Upper lobe of left lung (tissue), 6 donors: Measurements from ENCODE around the gene DENND4C. TPM values are rescaled to one million over a fixed set of nuclear protein-coding genes. Genes with fewer than 3 reads are reported as not detected.

ENCODE experiments used
- ATAC-seq, 2 donors: fragments of 200-7000 bp; cut with Tn5 transposase; one replicate each; pipeline ENCODE4 v1.9.1; 2022; ENCODE audit warnings: mild to moderate bottlenecking in 2 of 2, moderate library complexity in 2 of 2; ENCODE audit not compliant: low FRiP score in 2 of 2
- DNase-seq, 2 donors: peaks; one replicate each; pipeline ENCODE4 v3.0.0-alpha.2; 2019 to 2020
- H3K27ac ChIP-seq, 4 donors: fragments of 200-600 bp; sonication (generic); one replicate each; pipeline ENCODE4 v1.5.1; 2016 to 2019
- H3K27me3 ChIP-seq, 4 donors: fragments of 200-600 bp; sonication (generic); one replicate each; pipeline ENCODE4 v1.5.1; 2017 to 2019
- H3K36me3 ChIP-seq, 4 donors: fragments of 200-600 bp; sonication (generic); one replicate each; pipeline ENCODE4 v1.5.1; 2016 to 2019
- H3K4me1 ChIP-seq, 4 donors: fragments of 200-600 bp; sonication (generic); one replicate each; pipeline ENCODE4 v1.5.1; 2018 to 2019
- H3K4me3 ChIP-seq, 4 donors: fragments of 200-600 bp; sonication (generic); one replicate each; pipeline ENCODE4 v1.5.1; 2017 to 2019; ENCODE audit warnings: mild to moderate bottlenecking in 2 of 4, moderate library complexity in 1 of 4
- H3K9me3 ChIP-seq, 4 donors: fragments of 200-600 bp; sonication (generic); one replicate each; pipeline ENCODE4 v1.5.1; 2018 to 2019
- CTCF ChIP-seq, 6 experiments: fragments of 450-650 bp in 4 of 6; fragments of 200-600 bp in 2 of 6; sonication (generic) in 2 of 6; IDR thresholded peaks; one replicate each; pipeline ENCODE4 v1.5.1; 2016 to 2019; ENCODE audit warnings: antibody characterized with exemption in 6 of 6
- EP300 ChIP-seq, 4 donors: sonication (generic); formaldehyde crosslinking; IDR thresholded peaks; one replicate each; pipeline ENCODE4 v1.5.1; 2017; ENCODE audit warnings: antibody characterized with exemption in 4 of 4, control low read depth in 2 of 4
- POLR2A ChIP-seq, 4 donors: fragments of 450-650 bp; IDR thresholded peaks; one replicate each; pipeline ENCODE4 v1.5.1; 2016 to 2017; ENCODE audit warnings: antibody characterized with exemption in 4 of 4, mild to moderate bottlenecking in 2 of 4
- POLR2AphosphoS5 ChIP-seq, 2 donors: sonication (generic); formaldehyde crosslinking; IDR thresholded peaks; one replicate each; pipeline ENCODE4 v1.5.1; 2017; ENCODE audit warnings: antibody characterized with exemption in 2 of 2
- WGBS, 2 donors: methylation state at CpG; one replicate each; pipeline ENCODE4 v1.1.5; 2017 to 2018; 5-methylcytosine and 5-hydroxymethylcytosine counted together
- total RNA-seq, 6 donors: library from RNA; depleted of rRNA in 4 of 6; stranded (reverse); fragments of >200 nt in 4 of 6; gene quantifications; one replicate each; pipeline versions ENCODE4 v1.1.0 to v1.2.1, GENCODE V29; 2016 to 2021
- donor health status: DM: no; HTN: no; CAD: no; lungs with moderate emphysema.
- donor health status: DM: no; HTN: yes; CAD: no; lungs with severe emphysema.

The DENND4C gene
- total RNA-seq, 6 donors from 2014 or later = 66.1 to 181 (median 108) TPM

DNA sequence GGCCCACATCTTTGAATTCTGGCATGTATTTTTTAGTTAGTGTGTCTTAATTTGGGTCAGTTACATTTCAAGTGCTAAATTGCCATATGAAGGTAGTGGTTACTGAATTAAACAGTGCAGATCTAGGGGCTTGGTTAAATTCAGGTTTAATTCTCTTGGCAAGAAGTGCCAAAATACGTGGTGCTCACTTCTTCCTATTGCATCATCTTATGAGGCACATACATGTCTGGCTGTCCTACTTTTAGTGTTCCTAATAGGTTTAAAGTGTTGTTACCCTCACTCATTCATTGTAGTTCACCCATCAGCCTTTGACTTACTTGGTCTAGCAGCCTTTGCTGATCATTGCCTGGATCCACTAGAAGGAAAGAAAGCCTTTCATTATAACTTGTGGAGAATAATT, 90.0 kb downstream of the DENND4C start:
- Histone ChIP-seq H3K4me3 (no peak overlapping the region), H3K9me3 (no peaks in the 10 kb centered on the region), H3K4me1 (no peaks in the 10 kb centered on the region), H3K27ac (no peak overlapping the region), H3K27me3 (no peaks in the 10 kb centered on the region), H3K36me3 (peaks cover 0 to 61% (median 8%) of the 10 kb centered on the region in 4 donors)
- no peak for TF ChIP-seq POLR2AphosphoS5 (IDR thresholded peaks at IDR 0.05)
- TF ChIP-seq EP300 (IDR thresholded peaks at IDR 0.05) = no peak
- TF ChIP-seq CTCF (IDR thresholded peaks at IDR 0.05) = no peak
- no peak for TF ChIP-seq POLR2A (IDR thresholded peaks at IDR 0.05)
- ATAC-seq (no peak), DNase-seq (no peak)
- WGBS, 2 donors = 73% methylated on average over 1 of the region's 1 CpG

DNA sequence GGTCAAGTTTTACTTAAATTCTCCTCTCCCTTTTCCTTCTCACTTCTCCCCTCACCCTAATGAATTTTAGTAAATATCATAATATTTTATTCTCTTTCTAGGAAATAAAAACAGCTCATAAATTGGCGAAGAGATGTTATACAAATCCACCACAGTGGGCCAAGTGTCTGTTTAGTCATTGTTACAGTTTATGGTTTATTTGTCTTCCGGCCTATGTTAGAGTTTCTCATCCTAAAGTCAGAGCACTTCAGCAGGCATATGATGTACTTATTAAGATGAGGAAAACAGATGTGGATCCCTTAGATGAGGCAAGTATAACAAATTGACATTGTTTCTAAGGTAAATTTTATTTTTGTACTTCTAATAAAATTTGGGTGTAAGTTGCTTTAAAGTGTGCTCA, 101.4 kb downstream of the DENND4C start:
- no peak overlapping the region for H3K4me3 ChIP-seq
- no peaks in the 10 kb centered on the region for H3K9me3 ChIP-seq
- DNase-seq (no peak), ATAC-seq (no peak)
- 96 to 97% methylated on average over 2 of the region's 2 CpGs for WGBS, 2 donors
- no peak overlapping the region for H3K27ac ChIP-seq
- H3K36me3 ChIP-seq = peaks cover 6 to 69% (median 33%) of the 10 kb centered on the region in 4 donors
- no peaks in the 10 kb centered on the region for H3K4me1 ChIP-seq
- no peaks in the 10 kb centered on the region for H3K27me3 ChIP-seq
- TF ChIP-seq POLR2A (IDR thresholded peaks at IDR 0.05) (no peak), EP300 (IDR thresholded peaks at IDR 0.05) (no peak), CTCF (IDR thresholded peaks at IDR 0.05) (no peak), POLR2AphosphoS5 (IDR thresholded peaks at IDR 0.05) (no peak)

- H3K4me1 ChIP-seq = no peaks in the 10 kb centered on the region
- H3K27ac ChIP-seq = no peak overlapping the region
- H3K27me3 ChIP-seq = no peaks in the 10 kb centered on the region
- H3K36me3 ChIP-seq = peaks cover 9 to 84% (median 30%) of the 10 kb centered on the region in 4 donors
- WGBS, 2 donors = 94 to 97% methylated on average over 7 of the region's 7 CpGs
- DNase-seq (no peak), ATAC-seq (no peak)
- H3K4me3 ChIP-seq = no peak overlapping the region
- TF ChIP-seq CTCF (IDR thresholded peaks at IDR 0.05) = no peak
- no peak for TF ChIP-seq EP300 (IDR thresholded peaks at IDR 0.05)
- no peak for TF ChIP-seq POLR2A (IDR thresholded peaks at IDR 0.05)
- no peak for TF ChIP-seq POLR2AphosphoS5 (IDR thresholded peaks at IDR 0.05)
- H3K9me3 ChIP-seq = no peaks in the 10 kb centered on the region
Observed at GRCh38 chr9:19336166-19336565, 105.7 kb downstream of the DENND4C start.

- no peaks in the 10 kb centered on the region for H3K27me3 ChIP-seq
- H3K4me1 ChIP-seq = no peaks in the 10 kb centered on the region
- TF ChIP-seq POLR2AphosphoS5 (IDR thresholded peaks at IDR 0.05) (no peak), EP300 (IDR thresholded peaks at IDR 0.05) (no peak), POLR2A (IDR thresholded peaks at IDR 0.05) (no peak), CTCF (IDR thresholded peaks at IDR 0.05) (no peak)
- peak overlapping the region in 2 of 4 donors; percentile 9 to 36 for H3K27ac ChIP-seq
- peaks cover 15 to 86% (median 23%) of the 10 kb centered on the region in 4 donors for H3K36me3 ChIP-seq
- DNase-seq (no peak), ATAC-seq (no peak)
- no peaks in the 10 kb centered on the region for H3K9me3 ChIP-seq
- no peak overlapping the region for H3K4me3 ChIP-seq
- 64 to 67% methylated on average over 2 of the region's 2 CpGs for WGBS, 2 donors
Observed at GRCh38 chr9:19342947-19343346, 112.5 kb downstream of the DENND4C start.

DNA sequence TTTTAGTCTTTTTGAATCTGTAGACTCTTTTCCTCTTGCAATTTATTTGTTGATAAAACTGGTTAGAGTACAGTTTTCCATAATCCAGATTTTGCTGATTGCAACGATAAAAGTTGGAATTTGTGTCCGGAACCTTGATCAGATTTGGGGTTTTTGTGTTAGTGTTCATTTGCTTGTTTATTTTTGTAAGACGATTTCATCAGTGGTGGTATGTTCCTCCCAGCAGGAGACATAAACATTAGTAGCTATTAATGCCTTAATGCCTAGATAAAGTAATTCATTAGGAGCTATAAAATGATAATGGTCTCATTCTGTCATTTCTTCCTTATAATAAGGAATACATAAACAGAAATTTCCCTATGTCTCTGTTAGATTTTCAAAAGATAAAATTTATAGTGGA, 128.2 kb downstream of the DENND4C start:
- Histone ChIP-seq H3K9me3 (no peaks in the 10 kb centered on the region), H3K4me1 (no peaks in the 10 kb centered on the region), H3K27me3 (no peaks in the 10 kb centered on the region), H3K36me3 (peaks cover 16 to 96% (median 42%) of the 10 kb centered on the region in 4 donors), H3K4me3 (no peak overlapping the region), H3K27ac (no peak overlapping the region)
- DNase-seq (no peak), ATAC-seq (no peak)
- WGBS, 2 donors = 57 to 75% methylated on average over 3 of the region's 3 CpGs
- TF ChIP-seq CTCF (IDR thresholded peaks at IDR 0.05) (no peak), POLR2A (IDR thresholded peaks at IDR 0.05) (no peak), POLR2AphosphoS5 (IDR thresholded peaks at IDR 0.05) (no peak), EP300 (IDR thresholded peaks at IDR 0.05) (no peak)
